MM.1S (cell line): ENCODE data around the gene RTN4.

Source experiments
- DNase-seq: peaks from one replicate; pipeline ENCODE4 v3.0.0-alpha.2; 2015
- H2AFZ ChIP-seq: fragments of 300-600 bp; sonication (generic); 2 replicates; pipeline ENCODE4 v1.6.0; 2016; ENCODE audit warnings: antibody characterized with exemption, low read length
- H3F3A ChIP-seq: fragments of 300-600 bp; sonication (generic); 2 replicates; pipeline ENCODE4 v1.6.1; 2016; ENCODE audit warnings: mild to moderate bottlenecking, antibody characterized with exemption, low read length, moderate library complexity, mixed read lengths; ENCODE audit not compliant: insufficient read depth
- H3K27ac ChIP-seq: fragments of 300-600 bp; sonication (generic); 2 replicates; pipeline ENCODE4 v1.5.1; 2016; ENCODE audit warnings: mild to moderate bottlenecking, low read length
- H3K27me3 ChIP-seq: fragments of 300-600 bp; sonication (generic); replicated peaks from 2 replicates; pipeline ENCODE4 v1.6.0; 2016; ENCODE audit warnings: low read length; ENCODE audit not compliant: insufficient read depth
- H3K36me3 ChIP-seq: fragments of 300-600 bp; sonication (generic); replicated peaks from 2 replicates; pipeline ENCODE4 v1.6.1; 2016; ENCODE audit warnings: mild to moderate bottlenecking, low read length, mixed read lengths; ENCODE audit not compliant: insufficient read depth
- H3K4me1 ChIP-seq: fragments of 300-600 bp; sonication (generic); 2 replicates; pipeline ENCODE4 v1.6.1; 2016; ENCODE audit warnings: low read length, mixed read lengths
- H3K4me2 ChIP-seq: fragments of 300-600 bp; sonication (generic); 2 replicates; pipeline ENCODE4 v1.6.0; 2016; ENCODE audit warnings: low read depth, low read length
- H3K4me3 ChIP-seq: fragments of 300-600 bp; sonication (generic); 2 replicates; pipeline ENCODE4 v1.5.1; 2016; ENCODE audit warnings: low read length, mixed read lengths
- H3K79me2 ChIP-seq: fragments of 300-600 bp; sonication (generic); 2 replicates; pipeline ENCODE4 v1.6.1; 2016; ENCODE audit warnings: mixed run types, low read length, mixed read lengths
- H3K9ac ChIP-seq: fragments of 300-600 bp; sonication (generic); 2 replicates; pipeline ENCODE4 v1.6.1; 2016; ENCODE audit warnings: low read length, mixed read lengths
- H3K9me2 ChIP-seq: fragments of 300-600 bp; sonication (generic); replicated peaks from 2 replicates; pipeline ENCODE4 v1.6.1; 2016; ENCODE audit warnings: mild to moderate bottlenecking, low read length, mixed read lengths; ENCODE audit not compliant: insufficient read depth
- H3K9me3 ChIP-seq: fragments of 300-600 bp; sonication (generic); replicated peaks from 2 replicates; pipeline ENCODE4 v1.6.1; 2016; ENCODE audit warnings: mild to moderate bottlenecking, low read length, mixed read lengths; ENCODE audit not compliant: insufficient read depth
- H4K20me1 ChIP-seq: fragments of 300-600 bp; sonication (generic); 2 replicates; pipeline ENCODE4 v1.6.1; 2016; ENCODE audit warnings: mild to moderate bottlenecking, low read length, moderate library complexity, mixed read lengths; ENCODE audit not compliant: insufficient read depth
- CTCF ChIP-seq: fragments of 300-600 bp; sonication (generic); IDR thresholded peaks from 2 replicates; pipeline ENCODE4 v1.5.1; 2016; ENCODE audit warnings: antibody characterized with exemption, low read length, mixed read lengths
- EZH2 ChIP-seq: fragments of 300-600 bp; sonication (generic); optimal IDR thresholded peaks from 2 replicates; pipeline ENCODE3; 2017; ENCODE audit warnings: low read depth, mild to moderate bottlenecking, antibody characterized with exemption, low read length, mixed read lengths
- EZH2phosphoT487 ChIP-seq: fragments of 300-600 bp; sonication (generic); IDR thresholded peaks from 2 replicates; pipeline ENCODE4 v1.6.1; 2018; ENCODE audit warnings: antibody characterized with exemption, low read length

The RTN4 gene

GRCh38 chr2:55045780-55046179 lies 4.5 kb downstream of the RTN4 start:
- H2AFZ ChIP-seq, result no peak overlapping the region
- TF ChIP-seq EZH2phosphoT487 (no peak), CTCF (no peak), EZH2 (no peak)
- H3F3A ChIP-seq, result peaks cover 17% of the 10 kb centered on the region
- no peaks in the 10 kb centered on the region for H3K27me3 ChIP-seq
- no peaks in the 10 kb centered on the region for H3K9me2 ChIP-seq
- H3K4me2 ChIP-seq, result no peak overlapping the region
- no peak for DNase-seq
- peaks cover 8% of the 10 kb centered on the region for H3K4me1 ChIP-seq
- H3K4me3 ChIP-seq, result no peak overlapping the region
- 0 out of 2 replicates have a peak, but pooled peaks cover 4% of the 10 kb centered on the region for H4K20me1 ChIP-seq
- no peaks in the 10 kb centered on the region for H3K9me3 ChIP-seq
- H3K9ac ChIP-seq, result no peak overlapping the region
- no peaks in the 10 kb centered on the region for H3K36me3 ChIP-seq
- H3K79me2 ChIP-seq, result peaks cover 84% of the 10 kb centered on the region
- no peak overlapping the region for H3K27ac ChIP-seq

GRCh38 chr2:55043841-55044240 lies 6.4 kb downstream of the RTN4 start:
- H3K4me2 ChIP-seq, result no peak overlapping the region
- H3K4me3 ChIP-seq, result no peak overlapping the region
- no peaks in the 10 kb centered on the region for H3K27me3 ChIP-seq
- H3F3A ChIP-seq, result peaks cover 5% of the 10 kb centered on the region; the same call in 1 of the 2 replicates
- no peaks in the 10 kb centered on the region for H3K36me3 ChIP-seq
- H3K27ac ChIP-seq, result no peak overlapping the region
- TF ChIP-seq EZH2 (no peak), CTCF (no peak), EZH2phosphoT487 (no peak)
- peaks cover 96% of the 10 kb centered on the region for H3K79me2 ChIP-seq
- H4K20me1 ChIP-seq, result 0 out of 2 replicates have a peak, but pooled peaks cover 4% of the 10 kb centered on the region
- H2AFZ ChIP-seq, result no peak overlapping the region
- no peak for DNase-seq
- H3K9ac ChIP-seq, result no peak overlapping the region
- H3K4me1 ChIP-seq, result peaks cover 8% of the 10 kb centered on the region
- no peaks in the 10 kb centered on the region for H3K9me3 ChIP-seq
- no peaks in the 10 kb centered on the region for H3K9me2 ChIP-seq

GRCh38 chr2:55038428-55038827 lies 11.8 kb downstream of the RTN4 start:
- Histone ChIP-seq H4K20me1 (peaks cover 4% of the 10 kb centered on the region; the same call in 1 of the 2 replicates), H3K9me3 (no peaks in the 10 kb centered on the region), H3K4me1 (peaks cover 4% of the 10 kb centered on the region), H3K36me3 (no peaks in the 10 kb centered on the region), H3K27ac (no peak overlapping the region), H2AFZ (no peak overlapping the region), H3K4me3 (no peak overlapping the region), H3K27me3 (no peaks in the 10 kb centered on the region), H3K9ac (no peak overlapping the region), H3K79me2 (peaks cover 96% of the 10 kb centered on the region), H3F3A (peaks cover 5% of the 10 kb centered on the region; the same call in 1 of the 2 replicates), H3K9me2 (no peaks in the 10 kb centered on the region), H3K4me2 (no peak overlapping the region)
- DNase-seq, result no peak
- TF ChIP-seq EZH2phosphoT487 (no peak), CTCF (no peak), EZH2 (no peak)
